Type B pancreatic cell (in vitro differentiated cells): ENCODE measurements around the gene HRAS. TPM values are rescaled to one million over a fixed set of nuclear protein-coding genes. Genes with fewer than 3 reads are reported as not detected.
A peak's percentile ranks its signal among the peaks of the same experiment; 100 is the strongest.

Experiments
- DNase-seq: peaks from one replicate; pipeline ENCODE4 v3.0.0; 2021; ENCODE audit warnings: mixed read lengths; ENCODE audit not compliant: unreplicated experiment; ENCODE audit errors: extremely low spot score
- H3K27ac Mint-ChIP-seq: 2 replicates; pipeline ENCODE4 v1.8.0; 2021; ENCODE audit warnings: mild to moderate bottlenecking, mixed read lengths
- H3K27me3 Mint-ChIP-seq: 2 replicates; pipeline ENCODE4 v1.8.0; 2021; ENCODE audit warnings: mixed read lengths
- H3K36me3 Mint-ChIP-seq: 2 replicates; pipeline ENCODE4 v1.8.0; 2021; ENCODE audit warnings: mixed read lengths
- H3K4me1 Mint-ChIP-seq: one replicate; pipeline ENCODE4 v1.8.0; 2021; ENCODE audit warnings: mixed read lengths; ENCODE audit not compliant: unreplicated experiment
- H3K4me3 Mint-ChIP-seq: 2 replicates; pipeline ENCODE4 v1.8.0; 2021; ENCODE audit warnings: mild to moderate bottlenecking, mixed read lengths
- H3K9me3 Mint-ChIP-seq: 2 replicates; pipeline ENCODE4 v1.8.0; 2021; ENCODE audit warnings: mixed read lengths
- CTCF ChIP-seq: fragments of 200-600 bp; sonication (generic); conservative IDR thresholded peaks from 2 replicates; pipeline ENCODE4 v1.5.0; 2021; ENCODE audit warnings: antibody characterized with exemption, mild to moderate bottlenecking
- total RNA-seq: library from RNA; stranded (reverse); gene quantifications from 2 replicates; pipeline ENCODE4 v1.2.1, GENCODE V29; 2021; ENCODE audit warnings: low replicate concordance

The HRAS gene
- total RNA-seq, 1 donor from 2014 or later = 63.1 TPM

GRCh38 chr11:504994-505344, 30.4 kb downstream of the HRAS start:
- Mint-ChIP-seq H3K4me3 (peak overlapping the region; percentile 82), H3K9me3 (no peaks in the 10 kb centered on the region), H3K36me3 (peaks cover 3% of the 10 kb centered on the region), H3K4me1 (peaks cover 4% of the 10 kb centered on the region), H3K27ac (peak overlapping the region; percentile 100), H3K27me3 (no peaks in the 10 kb centered on the region)
- DNase-seq = no peak
- TF ChIP-seq CTCF = no peak

GRCh38 chr11:504053-504993, 31.1 kb downstream of the HRAS start:
- no peak for TF ChIP-seq CTCF
- Mint-ChIP-seq H3K4me1 (peaks cover 4% of the 10 kb centered on the region), H3K27me3 (no peaks in the 10 kb centered on the region), H3K9me3 (no peaks in the 10 kb centered on the region), H3K36me3 (no peaks in the 10 kb centered on the region), H3K27ac (peak overlapping the region; percentile 100), H3K4me3 (peak overlapping the region; percentile 82)
- no peak for DNase-seq

- H3K4me3 Mint-ChIP-seq = no peak overlapping the region
- no peak for DNase-seq
- no peaks in the 10 kb centered on the region for H3K9me3 Mint-ChIP-seq
- H3K36me3 Mint-ChIP-seq = peaks cover under 1% of the 10 kb centered on the region
- H3K27ac Mint-ChIP-seq = no peak overlapping the region
- H3K4me1 Mint-ChIP-seq = peaks cover 4% of the 10 kb centered on the region
- TF ChIP-seq CTCF = no peak
- no peaks in the 10 kb centered on the region for H3K27me3 Mint-ChIP-seq
Observed at GRCh38 chr11:503179-503981, 32.0 kb downstream of the HRAS start.

GRCh38 chr11:502288-503178, 32.8 kb downstream of the HRAS start:
- H3K4me1 Mint-ChIP-seq = peaks cover 4% of the 10 kb centered on the region
- no peak for DNase-seq
- no peaks in the 10 kb centered on the region for H3K27me3 Mint-ChIP-seq
- no peak overlapping the region for H3K4me3 Mint-ChIP-seq
- peaks cover 6% of the 10 kb centered on the region for H3K36me3 Mint-ChIP-seq
- H3K9me3 Mint-ChIP-seq = no peaks in the 10 kb centered on the region
- no peak for TF ChIP-seq CTCF
- no peak overlapping the region for H3K27ac Mint-ChIP-seq

GRCh38 chr11:501683-502287, 33.6 kb downstream of the HRAS start:
- DNase-seq = no peak
- H3K27ac Mint-ChIP-seq = no peak overlapping the region
- peaks cover 14% of the 10 kb centered on the region for H3K36me3 Mint-ChIP-seq
- H3K4me3 Mint-ChIP-seq = no peak overlapping the region
- peaks cover 4% of the 10 kb centered on the region for H3K4me1 Mint-ChIP-seq
- no peaks in the 10 kb centered on the region for H3K27me3 Mint-ChIP-seq
- no peak for TF ChIP-seq CTCF
- no peaks in the 10 kb centered on the region for H3K9me3 Mint-ChIP-seq
